Natural killer cell (primary cell): Measurements from ENCODE around the gene PIPOX. TPM values are rescaled to one million over a fixed set of nuclear protein-coding genes. Genes with fewer than 3 reads are reported as not detected.

Experiments used
- ATAC-seq, 3 donors: fragments of 150-1000 bp in 2 of 3; fragments of 200-7000 bp in 1 of 3; cut with Tn5 transposase; 1 replicate in 1 of 3; 2 replicates in 2 of 3; pipeline ENCODE4 v1.10.0; 2021; ENCODE audit warnings: mild to moderate bottlenecking in 2 of 3, moderate library complexity in 2 of 3
- DNase-seq, 2 donors: peaks; one replicate each; pipeline versions ENCODE4 v3.0.0 to v3.0.0-alpha.2; 2013 to 2021; ENCODE audit warnings: mixed read lengths in 1 of 2
- H3K27ac ChIP-seq: one replicate; pipeline ENCODE4 v1.5.1; 2013; ENCODE audit warnings: mild to moderate bottlenecking, low read length
- H3K27me3 ChIP-seq: one replicate; pipeline ENCODE4 v1.6.1; 2013; ENCODE audit warnings: low read length; ENCODE audit not compliant: control insufficient read depth, insufficient read depth
- H3K36me3 ChIP-seq: one replicate; pipeline ENCODE4 v1.6.1; 2013; ENCODE audit warnings: low read length; ENCODE audit not compliant: control insufficient read depth, insufficient read depth
- H3K4me1 ChIP-seq: one replicate; pipeline ENCODE4 v1.6.1; 2013; ENCODE audit warnings: low read length; ENCODE audit not compliant: control insufficient read depth, insufficient read depth
- H3K4me3 ChIP-seq: one replicate; pipeline ENCODE4 v1.5.1; 2013; ENCODE audit warnings: low read length
- H3K9me3 ChIP-seq: one replicate; pipeline ENCODE4 v1.6.1; 2013; ENCODE audit warnings: low read length; ENCODE audit not compliant: control insufficient read depth, insufficient read depth
- H3K27ac Mint-ChIP-seq, 2 donors: one replicate each; pipeline ENCODE4 v1.8.0; 2022; ENCODE audit warnings: mild to moderate bottlenecking in 2 of 2, mixed read lengths in 2 of 2, moderate library complexity in 1 of 2
- H3K27me3 Mint-ChIP-seq, 2 donors: one replicate each; pipeline ENCODE4 v1.8.0; 2022; ENCODE audit warnings: low read depth in 2 of 2, mixed read lengths in 2 of 2
- H3K36me3 Mint-ChIP-seq: one replicate; pipeline ENCODE4 v1.8.0; 2022; ENCODE audit warnings: mixed read lengths
- H3K4me1 Mint-ChIP-seq, 2 donors: one replicate each; pipeline ENCODE4 v1.8.0; 2022; ENCODE audit warnings: mixed read lengths in 2 of 2
- H3K4me3 Mint-ChIP-seq: one replicate; pipeline ENCODE4 v1.8.0; 2022; ENCODE audit warnings: mild to moderate bottlenecking, moderate library complexity, mixed read lengths
- H3K9me3 Mint-ChIP-seq, 2 donors: one replicate each; pipeline ENCODE4 v1.8.0; 2022; ENCODE audit warnings: mixed read lengths in 2 of 2
- WGBS: methylation state at CpG from one replicate; pipeline ENCODE4 v1.1.7; 2013; ENCODE audit warnings: missing lambda C conversion rate; ENCODE audit not compliant: insufficient coverage; 5-methylcytosine and 5-hydroxymethylcytosine counted together
- intact Hi-C: fragments of 100-400 bp; cut with micrococcal nuclease; formaldehyde crosslinking; loops from one replicate; pipeline ENCODE4 v1.14.2; 2022
- total RNA-seq, 4 donors: library from RNA; stranded (reverse); fragments of 120-200 nt in 1 of 4; gene quantifications; one replicate each; pipeline versions ENCODE4 v1.2.3 to v1.2.4, GENCODE V29; 2013 to 2022
- TF ChIP-seq, protein P1 (sequence below): fragments of 200-600 bp; IDR thresholded peaks from one replicate; pipeline ENCODE4 v1.8.0; 2022; ENCODE audit warnings: antibody characterized with exemption

Gene PIPOX
- total RNA-seq, 3 donors from 2014 or later (not counting 1 experiment from before 2014, with no cell fraction given), result 3.0 to 5.8 (median 3.4) TPM

DNA sequence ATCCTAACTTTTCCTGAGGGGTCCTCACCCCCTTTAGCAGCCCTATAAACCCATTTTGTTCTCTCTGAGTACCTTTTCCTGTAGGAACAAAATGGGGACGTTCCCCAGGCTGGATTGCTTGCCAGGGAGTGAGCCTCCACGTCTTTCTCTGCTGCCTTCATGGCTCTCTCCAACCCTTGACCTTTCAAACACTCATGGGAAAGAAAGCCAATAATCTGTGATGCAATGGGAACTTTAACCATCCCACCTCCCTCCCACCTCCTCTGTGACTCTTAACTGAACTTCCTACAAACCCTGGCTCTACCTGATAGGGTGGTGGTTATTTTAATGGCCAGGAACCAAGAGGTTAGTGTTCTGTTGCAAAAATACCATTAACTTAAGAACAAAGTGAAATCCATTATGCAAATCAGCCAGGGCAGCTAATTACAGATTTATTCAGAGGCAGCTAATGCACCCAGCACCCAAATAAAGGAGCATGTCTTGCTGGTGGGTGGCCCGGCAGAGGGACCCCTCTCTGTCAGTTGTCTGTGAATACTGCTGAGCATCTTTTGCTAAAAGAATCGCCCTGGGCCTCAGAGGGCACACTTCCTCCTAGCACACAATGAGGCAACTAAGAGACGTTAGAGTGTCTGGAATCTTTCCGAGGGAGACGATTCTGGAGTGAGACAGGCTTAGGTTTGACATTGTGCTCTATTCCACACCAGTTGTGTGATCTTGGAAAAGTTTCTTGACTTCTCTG is 3.0 kb downstream of the PIPOX start:
- intact Hi-C loops, result no loop called here
- TF ChIP-seq, protein P1, sequence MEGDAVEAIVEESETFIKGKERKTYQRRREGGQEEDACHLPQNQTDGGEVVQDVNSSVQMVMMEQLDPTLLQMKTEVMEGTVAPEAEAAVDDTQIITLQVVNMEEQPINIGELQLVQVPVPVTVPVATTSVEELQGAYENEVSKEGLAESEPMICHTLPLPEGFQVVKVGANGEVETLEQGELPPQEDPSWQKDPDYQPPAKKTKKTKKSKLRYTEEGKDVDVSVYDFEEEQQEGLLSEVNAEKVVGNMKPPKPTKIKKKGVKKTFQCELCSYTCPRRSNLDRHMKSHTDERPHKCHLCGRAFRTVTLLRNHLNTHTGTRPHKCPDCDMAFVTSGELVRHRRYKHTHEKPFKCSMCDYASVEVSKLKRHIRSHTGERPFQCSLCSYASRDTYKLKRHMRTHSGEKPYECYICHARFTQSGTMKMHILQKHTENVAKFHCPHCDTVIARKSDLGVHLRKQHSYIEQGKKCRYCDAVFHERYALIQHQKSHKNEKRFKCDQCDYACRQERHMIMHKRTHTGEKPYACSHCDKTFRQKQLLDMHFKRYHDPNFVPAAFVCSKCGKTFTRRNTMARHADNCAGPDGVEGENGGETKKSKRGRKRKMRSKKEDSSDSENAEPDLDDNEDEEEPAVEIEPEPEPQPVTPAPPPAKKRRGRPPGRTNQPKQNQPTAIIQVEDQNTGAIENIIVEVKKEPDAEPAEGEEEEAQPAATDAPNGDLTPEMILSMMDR, result no peak
- Histone ChIP-seq H3K36me3 (no peaks in the 10 kb centered on the region), H3K4me3 (no peak overlapping the region), H3K9me3 (no peaks in the 10 kb centered on the region), H3K27me3 (no peaks in the 10 kb centered on the region), H3K27ac (no peak overlapping the region), H3K4me1 (peaks cover 10% of the 10 kb centered on the region)
- Mint-ChIP-seq H3K4me1 (peaks cover 8 to 12% of the 10 kb centered on the region in 2 donors), H3K36me3 (no peaks in the 10 kb centered on the region), H3K4me3 (no peak overlapping the region), H3K9me3 (no peaks in the 10 kb centered on the region), H3K27ac (no peak overlapping the region), H3K27me3 (peaks cover 0 to 4% of the 10 kb centered on the region in 2 donors)
- WGBS, result 79% methylated on average over 7 of the region's 7 CpGs
- ATAC-seq (no peak), DNase-seq (no peak)

- no peaks in the 10 kb centered on the region for H3K27me3 ChIP-seq
- Mint-ChIP-seq H3K36me3 (no peaks in the 10 kb centered on the region), H3K27me3 (peaks cover 0 to 4% of the 10 kb centered on the region in 2 donors), H3K4me1 (peaks cover 8 to 12% of the 10 kb centered on the region in 2 donors), H3K4me3 (no peak overlapping the region), H3K27ac (no peak overlapping the region), H3K9me3 (no peaks in the 10 kb centered on the region)
- intact Hi-C loops, result no loop called here
- no peaks in the 10 kb centered on the region for H3K9me3 ChIP-seq
- no peak overlapping the region for H3K4me3 ChIP-seq
- 90% methylated on average over 5 of the region's 5 CpGs for WGBS
- DNase-seq (no peak), ATAC-seq (no peak)
- H3K4me1 ChIP-seq, result peaks cover 10% of the 10 kb centered on the region
- TF ChIP-seq, protein P1, result no peak
- no peaks in the 10 kb centered on the region for H3K36me3 ChIP-seq
- no peak overlapping the region for H3K27ac ChIP-seq
Observed at GRCh38 chr17:29046473-29046839, 3.5 kb downstream of the PIPOX start.

DNA sequence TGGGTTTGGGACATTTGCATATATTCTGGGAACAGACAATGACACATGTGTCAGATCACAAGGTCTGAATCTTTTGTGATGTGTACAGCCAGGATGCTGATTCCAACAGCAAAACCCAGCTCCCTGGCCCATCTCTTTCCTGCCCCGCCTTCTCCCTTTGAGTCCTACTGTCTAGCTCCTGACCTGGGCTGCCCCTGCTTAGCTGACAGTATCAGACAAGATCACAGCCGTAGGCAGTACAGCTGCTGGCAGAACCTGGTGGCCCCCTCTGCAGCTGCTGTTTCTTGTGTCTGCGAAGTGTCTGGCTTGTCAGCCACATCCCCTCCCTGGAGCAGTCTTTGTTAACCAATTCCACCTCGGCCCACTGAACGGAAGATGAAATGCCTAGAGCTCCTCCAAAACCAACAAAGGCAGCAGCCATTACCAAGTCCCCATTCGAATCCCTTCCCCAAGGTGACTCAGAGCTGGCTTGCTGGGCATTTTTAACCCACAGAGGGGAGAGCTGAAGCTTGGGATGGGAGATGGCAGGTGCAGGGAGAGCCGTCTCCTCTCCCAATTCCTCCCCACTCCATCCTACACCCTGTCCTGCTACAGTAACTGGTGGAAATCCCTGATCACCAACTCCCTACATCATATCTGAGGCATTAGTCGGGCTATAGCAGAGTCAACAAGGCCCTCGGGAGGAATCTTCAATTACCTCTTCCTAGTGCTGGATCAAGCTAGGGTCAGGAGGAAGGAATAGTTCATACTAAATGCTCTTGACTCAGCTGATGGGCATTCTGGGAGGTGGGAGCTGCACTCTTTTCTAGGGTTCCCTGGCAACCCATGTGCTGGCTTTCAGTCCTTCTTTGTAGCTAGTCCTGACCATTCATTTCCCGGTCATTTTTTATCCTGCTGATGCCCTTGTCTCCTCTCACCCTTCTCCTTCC is 5.8 kb downstream of the PIPOX start:
- intact Hi-C loops, result no loop called here

More for the DNA sequence above, 5.8 kb downstream of the PIPOX start:
- TF ChIP-seq, protein P1, result no peak
- Mint-ChIP-seq H3K4me1 (peaks cover under 1 to 3% of the 10 kb centered on the region in 2 donors), H3K36me3 (no peaks in the 10 kb centered on the region), H3K4me3 (no peak overlapping the region), H3K9me3 (no peaks in the 10 kb centered on the region), H3K27ac (no peak overlapping the region), H3K27me3 (peaks cover 0 to 4% of the 10 kb centered on the region in 2 donors)
- no peak overlapping the region for H3K27ac ChIP-seq
- ATAC-seq (no peak), DNase-seq (no peak)
- 88% methylated on average over 9 of the region's 10 CpGs for WGBS
- no peaks in the 10 kb centered on the region for H3K9me3 ChIP-seq
- H3K4me1 ChIP-seq, result no peaks in the 10 kb centered on the region
- no peak overlapping the region for H3K4me3 ChIP-seq
- H3K36me3 ChIP-seq, result no peaks in the 10 kb centered on the region
- H3K27me3 ChIP-seq, result no peaks in the 10 kb centered on the region
